DND-41 (cell line): ENCODE data around the gene MTG1.

ENCODE experiments used
- ATAC-seq: fragments of 200-7000 bp; cut with Tn5 transposase; 3 replicates; pipeline ENCODE4 v1.9.1; 2021; ENCODE audit warnings: low read depth; ENCODE audit not compliant: insufficient read depth
- DNase-seq: peaks from one replicate; pipeline ENCODE4 v3.0.0-alpha.2; 2020
- H2AFZ ChIP-seq: 2 replicates; pipeline ENCODE4 v1.6.0; 2012; ENCODE audit warnings: low read depth, low read length
- H3K27ac ChIP-seq: 2 replicates; pipeline ENCODE4 v1.5.1; 2012; ENCODE audit warnings: low read length, inconsistent platforms
- H3K27me3 ChIP-seq: fragments of 200-600 bp; sonication (generic); 2 replicates; pipeline ENCODE4 v1.6.0; 2012; ENCODE audit warnings: low read length, mild to moderate bottlenecking, inconsistent platforms; ENCODE audit not compliant: insufficient read depth, poor library complexity
- H3K36me3 ChIP-seq: 2 replicates; pipeline ENCODE4 v1.5.1; 2012; ENCODE audit warnings: low read length, inconsistent platforms; ENCODE audit not compliant: insufficient read depth
- H3K4me1 ChIP-seq: 2 replicates; pipeline ENCODE4 v1.5.1; 2012; ENCODE audit warnings: mild to moderate bottlenecking, low read length; ENCODE audit not compliant: insufficient read depth
- H3K4me2 ChIP-seq: 2 replicates; pipeline ENCODE4 v1.6.0; 2012; ENCODE audit warnings: mild to moderate bottlenecking, moderate library complexity, low read length, inconsistent platforms; ENCODE audit not compliant: insufficient read depth
- H3K4me3 ChIP-seq, 2 experiments: fragments of 200-600 bp in 1 of 2; shearing (Covaris generic) in 1 of 2; 2 replicates each; pipeline ENCODE4 v1.5.1; 2012 to 2016; ENCODE audit warnings: inconsistent platforms in 2 of 2, low read length in 2 of 2, mild to moderate bottlenecking in 2 of 2, low read depth in 1 of 2, moderate library complexity in 1 of 2
- H3K79me2 ChIP-seq: 2 replicates; pipeline ENCODE4 v1.6.0; 2012; ENCODE audit warnings: low read length, inconsistent platforms; ENCODE audit not compliant: insufficient read depth
- H3K9ac ChIP-seq: 2 replicates; pipeline ENCODE4 v1.6.0; 2012; ENCODE audit warnings: low read depth, mild to moderate bottlenecking, inconsistent platforms, low read length, moderate library complexity
- H3K9me3 ChIP-seq: 2 replicates; pipeline ENCODE4 v1.5.1; 2012; ENCODE audit warnings: low read length, moderate library complexity, mild to moderate bottlenecking, inconsistent platforms; ENCODE audit not compliant: insufficient read depth, severe bottlenecking
- H4K20me1 ChIP-seq: 2 replicates; pipeline ENCODE4 v1.6.0; 2012; ENCODE audit warnings: low read length; ENCODE audit not compliant: insufficient read depth
- EZH2 ChIP-seq: IDR thresholded peaks from 3 replicates; pipeline ENCODE4 v1.6.1; 2012; ENCODE audit warnings: borderline replicate concordance, low read depth, mild to moderate bottlenecking, moderate library complexity, low read length, inconsistent platforms; ENCODE audit not compliant: severe bottlenecking
- TF ChIP-seq, protein P1 (sequence below): IDR thresholded peaks from 2 replicates; pipeline ENCODE4 v1.5.1; 2012; ENCODE audit warnings: borderline replicate concordance, low read length, moderate library complexity, mild to moderate bottlenecking; ENCODE audit not compliant: poor library complexity, severe bottlenecking; ENCODE audit errors: extremely low read depth

Gene MTG1

DNA sequence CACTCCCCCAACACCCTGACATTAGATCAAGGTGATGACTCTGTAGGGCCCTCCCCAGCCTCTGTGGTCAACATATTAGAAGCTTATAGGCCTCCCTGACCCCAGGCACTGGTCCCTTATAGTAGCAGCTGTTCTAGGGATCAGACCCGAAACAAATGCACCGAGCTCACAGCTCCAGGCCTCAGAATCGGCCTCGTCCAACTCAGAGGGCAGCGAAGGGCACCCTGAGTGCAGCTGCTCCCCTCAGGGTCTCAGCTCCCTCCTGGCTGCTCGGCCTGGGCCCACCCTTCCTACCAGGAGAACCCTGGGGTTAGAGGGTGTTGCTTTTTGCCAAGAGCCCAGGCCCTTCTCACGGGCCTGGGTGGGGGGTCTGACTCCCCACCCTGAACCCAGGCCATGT is 25.8 kb upstream of the MTG1 start:
- no peak for ATAC-seq
- Histone ChIP-seq H3K4me2 (no peak overlapping the region), H3K36me3 (peaks cover 66% of the 10 kb centered on the region), H2AFZ (no peak overlapping the region), H3K27me3 (no peaks in the 10 kb centered on the region), H3K27ac (no peak overlapping the region), H3K4me1 (peaks cover 10% of the 10 kb centered on the region), H3K79me2 (peaks cover 6% of the 10 kb centered on the region), H3K4me3 (no peak overlapping the region), H4K20me1 (no peaks in the 10 kb centered on the region; the same call in 1 of the 2 replicates), H3K9me3 (no peaks in the 10 kb centered on the region), H3K9ac (no peak overlapping the region)
- TF ChIP-seq EZH2 = no peak
- TF ChIP-seq, protein P1, sequence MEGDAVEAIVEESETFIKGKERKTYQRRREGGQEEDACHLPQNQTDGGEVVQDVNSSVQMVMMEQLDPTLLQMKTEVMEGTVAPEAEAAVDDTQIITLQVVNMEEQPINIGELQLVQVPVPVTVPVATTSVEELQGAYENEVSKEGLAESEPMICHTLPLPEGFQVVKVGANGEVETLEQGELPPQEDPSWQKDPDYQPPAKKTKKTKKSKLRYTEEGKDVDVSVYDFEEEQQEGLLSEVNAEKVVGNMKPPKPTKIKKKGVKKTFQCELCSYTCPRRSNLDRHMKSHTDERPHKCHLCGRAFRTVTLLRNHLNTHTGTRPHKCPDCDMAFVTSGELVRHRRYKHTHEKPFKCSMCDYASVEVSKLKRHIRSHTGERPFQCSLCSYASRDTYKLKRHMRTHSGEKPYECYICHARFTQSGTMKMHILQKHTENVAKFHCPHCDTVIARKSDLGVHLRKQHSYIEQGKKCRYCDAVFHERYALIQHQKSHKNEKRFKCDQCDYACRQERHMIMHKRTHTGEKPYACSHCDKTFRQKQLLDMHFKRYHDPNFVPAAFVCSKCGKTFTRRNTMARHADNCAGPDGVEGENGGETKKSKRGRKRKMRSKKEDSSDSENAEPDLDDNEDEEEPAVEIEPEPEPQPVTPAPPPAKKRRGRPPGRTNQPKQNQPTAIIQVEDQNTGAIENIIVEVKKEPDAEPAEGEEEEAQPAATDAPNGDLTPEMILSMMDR = no peak
- no peak for DNase-seq

DNA sequence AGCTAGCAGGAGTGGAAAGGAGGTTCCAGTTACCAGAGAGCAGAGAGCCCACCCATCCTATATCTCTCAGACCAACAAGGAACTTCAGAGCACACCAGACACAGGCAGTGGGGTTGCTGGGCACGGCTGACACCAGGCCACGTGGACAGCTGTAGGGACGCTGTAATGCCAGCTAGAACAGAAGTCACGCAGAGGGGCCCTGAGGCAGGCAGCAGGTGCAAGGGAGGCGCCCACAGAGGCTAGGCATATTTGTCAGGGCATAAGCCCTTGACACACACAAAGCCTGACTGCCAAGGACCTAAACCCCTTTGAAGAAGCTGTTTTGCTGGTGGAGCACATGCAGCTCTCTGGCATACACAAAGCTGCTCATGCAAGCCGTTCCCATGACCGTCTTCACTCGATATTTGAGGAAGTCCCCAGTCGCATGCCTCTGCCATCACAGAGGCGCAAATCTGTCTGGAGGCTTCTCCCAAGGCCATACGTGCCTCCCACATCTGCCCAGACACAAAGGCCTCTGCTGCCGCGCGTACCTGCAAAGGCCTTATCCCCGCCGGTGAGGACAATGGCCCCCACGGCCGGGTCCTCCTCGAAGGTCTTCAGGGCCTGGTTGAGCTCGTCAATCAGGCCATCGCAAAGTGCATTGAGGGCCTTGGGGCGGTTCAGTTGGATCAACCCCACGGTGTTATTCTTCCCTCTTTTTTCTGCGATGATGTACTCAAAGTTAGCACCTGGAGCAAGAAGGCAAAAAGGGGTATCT is 23.7 kb upstream of the MTG1 start:
- no peak overlapping the region for H3K4me3 ChIP-seq
- no peak for ATAC-seq
- no peak overlapping the region for H3K4me2 ChIP-seq
- TF ChIP-seq, protein P1 = no peak
- TF ChIP-seq EZH2 = no peak
- H3K27ac ChIP-seq = no peak overlapping the region
- H4K20me1 ChIP-seq = no peaks in the 10 kb centered on the region; the same call in 1 of the 2 replicates
- no peaks in the 10 kb centered on the region for H3K27me3 ChIP-seq
- peaks cover 6% of the 10 kb centered on the region for H3K79me2 ChIP-seq
- peaks cover 17% of the 10 kb centered on the region for H3K4me1 ChIP-seq
- DNase-seq = no peak
- H2AFZ ChIP-seq = no peak overlapping the region
- H3K9me3 ChIP-seq = no peaks in the 10 kb centered on the region
- no peak overlapping the region for H3K9ac ChIP-seq
- H3K36me3 ChIP-seq = peaks cover 51% of the 10 kb centered on the region

DNA sequence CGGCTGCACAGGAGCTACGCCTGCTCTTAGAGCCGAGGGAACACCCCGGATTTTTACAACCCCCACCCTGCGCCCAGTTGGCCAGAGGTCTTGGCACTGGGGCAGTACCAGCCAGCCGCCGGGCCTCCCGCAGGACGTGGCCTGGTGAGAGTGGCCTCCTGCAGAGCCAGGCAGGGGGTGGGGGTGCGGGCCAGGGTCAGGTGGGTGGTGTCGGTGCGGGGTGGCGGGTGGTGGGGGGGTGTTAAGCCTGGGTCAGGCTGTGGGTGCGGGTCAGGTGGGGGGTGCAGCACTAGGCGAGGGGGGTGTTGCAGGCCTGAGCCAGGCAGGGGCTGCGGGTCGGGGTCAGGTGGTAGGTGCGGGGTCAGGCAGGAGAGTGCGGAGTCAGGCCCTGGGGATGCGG is 21.4 kb upstream of the MTG1 start:
- Histone ChIP-seq H3K9me3 (no peaks in the 10 kb centered on the region), H3K4me1 (peaks cover 21% of the 10 kb centered on the region), H3K4me2 (peak overlapping the region; percentile 77), H4K20me1 (no peaks in the 10 kb centered on the region), H3K9ac (peak overlapping the region; percentile 42; the same call in 1 of the 2 replicates), H2AFZ (no peak overlapping the region), H3K79me2 (peaks cover 6% of the 10 kb centered on the region), H3K27ac (no peak overlapping the region), H3K4me3 (peak overlapping the region; percentile 12 to 92; a peak in 3 of 4 replicates), H3K36me3 (peaks cover 33% of the 10 kb centered on the region), H3K27me3 (no peaks in the 10 kb centered on the region)
- no peak for DNase-seq
- no peak for TF ChIP-seq EZH2
- TF ChIP-seq, protein P1 = no peak
- ATAC-seq = no peak
